ENCODE measurements around the gene BEND3. TPM values are rescaled to one million over a fixed set of nuclear protein-coding genes. Genes with fewer than 3 reads are reported as not detected.

The BEND3 gene
- total and polyA plus RNA-seq, 2 of the 8 experiments (the other 6 are each of a cell fraction or from before 2014, with no cell fraction given) = 25.2 to 38.8 TPM

GRCh38 chr6:107102414-107102805 is 12.9 kb downstream of the BEND3 start:
- CTCF ChIA-PET (ENCODE audit: partially characterized antibody) = interaction anchor here (1.3 to 1.9 kb wide), 6 partner anchors 11 to 77 kb away, joined by 4 to 9 read pairs (median 4); partner anchors contain the start of gene BEND3
- POLR2A ChIA-PET (ENCODE audit: partially characterized antibody) = interaction anchor here (2.0 to 4.8 kb wide), 3 partner anchors 11 to 21 kb away, joined by 7 to 27 read pairs (median 20); partner anchors contain the start of gene BEND3
- DNase-seq (ENCODE audit: low read depth in 1 of 2, low spot score in 2 of 2) = no peak
- Histone ChIP-seq H3K79me1 (ENCODE audit: low read depth, low read length) (peaks cover 8% of the 10 kb centered on the region; the same call in 1 of the 2 replicates), H3K14ac (ENCODE audit: insufficient read length) (no peak overlapping the region), H3K4me1 (replicated peaks in 1 of 4; ENCODE audit: control insufficient read depth in 3 of 4, insufficient read depth in 4 of 4, low read length in 3 of 4) (peaks cover 18 to 28% (median 24%) of the 10 kb centered on the region in 4 experiments), H2BK20ac (ENCODE audit: low read length) (no peak overlapping the region; the same call in 1 of the 2 replicates), H3K27me3 (replicated peaks in 1 of 4; ENCODE audit: control insufficient read depth in 3 of 4, extremely low read depth in 1 of 4, insufficient read depth in 3 of 4, low read length in 3 of 4) (no peaks in the 10 kb centered on the region), H3K18ac (ENCODE audit: extremely low read depth, low read length) (peak overlapping the region; percentile 38; the same call in 1 of the 2 replicates), H3K56ac (replicated peaks; ENCODE audit: insufficient read length, low read depth, low read length) (no peak overlapping the region), H3K27ac (ENCODE audit: low read depth, low read length) (no peak overlapping the region), H3K23me2 (ENCODE audit: low read depth, low read length) (no peaks in the 10 kb centered on the region; the same call in 1 of the 2 replicates), H4K8ac (ENCODE audit: extremely low read depth, insufficient read depth, low read length) (no peak overlapping the region), H2AFZ (ENCODE audit: low read length) (no peak overlapping the region), H3K9ac (replicated peaks in 1 of 4; ENCODE audit: extremely low read depth in 1 of 4, low read depth in 3 of 4, low read length in 3 of 4) (no peak overlapping the region), H3K79me2 (ENCODE audit: control insufficient read depth in 1 of 2, insufficient read depth in 2 of 2, low read length in 2 of 2) (peaks cover 0 to 66% of the 10 kb centered on the region in 2 experiments; a peak in 3 of 4 replicates), H4K5ac (ENCODE audit: insufficient read length, low read depth, low read length) (no peak overlapping the region), H4K91ac (replicated peaks; ENCODE audit: insufficient read length, low read length) (peak overlapping the region; percentile 79), H3K4me3 (ENCODE audit: extremely low read depth in 1 of 4, insufficient read depth in 2 of 4, low read depth in 3 of 4, low read length in 4 of 4) (no peak overlapping the region), H3K23ac (ENCODE audit: insufficient read length) (no peak overlapping the region), H2BK12ac (ENCODE audit: low read depth, low read length) (peak overlapping the region; percentile 98), H2BK15ac (ENCODE audit: low read length) (peak overlapping the region; percentile 95), H2AK5ac (ENCODE audit: low read depth, low read length) (peak overlapping the region; percentile 94; the same call in 1 of the 2 replicates), H2BK120ac (replicated peaks; ENCODE audit: low read depth, low read length) (no peak overlapping the region), H2BK5ac (ENCODE audit: low read depth, low read length) (peak overlapping the region; percentile 58; the same call in 1 of the 2 replicates), H3K4me2 (ENCODE audit: insufficient read depth in 1 of 2, low read depth in 2 of 2, low read length in 2 of 2) (0 out of 4 replicates have a peak overlapping the region, but pooled peaks of 1 of the 2 experiments have one; percentile 30), H3K9me3 (ENCODE audit: insufficient read depth in 2 of 2, low read depth in 1 of 2, low read length in 1 of 2) (no peaks in the 10 kb centered on the region), H3K4ac (replicated peaks; ENCODE audit: insufficient read length, low read depth, low read length) (peak overlapping the region; percentile 73), H3K36me3 (ENCODE audit: control insufficient read depth in 2 of 4, insufficient read depth in 4 of 4, low read length in 3 of 4) (peaks cover 0 to 14% (median 6%) of the 10 kb centered on the region in 4 experiments; a peak in 6 of 8 replicates), H4K20me1 (replicated peaks in 1 of 2; ENCODE audit: control insufficient read depth in 1 of 2, insufficient read depth in 2 of 2, low read length in 2 of 2) (no peaks in the 10 kb centered on the region)
- WGBS, 2 experiments (ENCODE audit: extremely low coverage in 1 of 2, insufficient coverage in 1 of 2, insufficient read length in 1 of 2, insufficient replicate concordance in 2 of 2, low coverage in 1 of 2, low lambda C conversion rate in 2 of 2, missing lambda C conversion rate in 1 of 2) = 93% methylated on average over 7 of the region's 7 CpGs; no CpG with 5 or more reads in 1 of the 2 experiments
- no peak for TF ChIP-seq E2F6 (IDR thresholded peaks at IDR 0.05)
- no peak for TF ChIP-seq YY1 (IDR thresholded peaks at IDR 0.05; ENCODE audit: low read depth, low read length)
- TF ChIP-seq PHF8 (conservative IDR thresholded peaks at IDR 0.05; ENCODE audit: low read depth, low read length) = no peak
- TF ChIP-seq RFX5 (IDR thresholded peaks at IDR 0.05; ENCODE audit: borderline replicate concordance, low read depth, low read length) = no peak
- TF ChIP-seq SP2 (IDR thresholded peaks at IDR 0.05; ENCODE audit: low read length) = no peak
- no peak for TF ChIP-seq HDAC6 (IDR thresholded peaks at IDR 0.05; ENCODE audit: low read depth, low read length)
- TF ChIP-seq RNF2 (IDR thresholded peaks at IDR 0.05; ENCODE audit: borderline replicate concordance, low read depth, low read length, missing control alignments, poor library complexity, severe bottlenecking) = no peak
- TF ChIP-seq CTCF (IDR thresholded peaks at IDR 0.05; ENCODE audit: control extremely low read depth in 1 of 3, insufficient read depth in 1 of 3, low read depth in 1 of 3, low read length in 3 of 3) = no peak
- no peak for FAIRE-seq
